GM12801 (cell line): Measurements from ENCODE around the gene CDC42BPB.

Experiments
- TF ChIP-seq, protein P1 (sequence below): IDR thresholded peaks from one replicate; pipeline ENCODE4 v1.5.1; 2011; ENCODE audit warnings: control low read depth; ENCODE audit not compliant: insufficient read length; ENCODE audit errors: extremely low read depth

Gene CDC42BPB

GRCh38 chr14:103090481-103091020 lies 33.2 kb upstream of the CDC42BPB start:
- TF ChIP-seq, protein P1, sequence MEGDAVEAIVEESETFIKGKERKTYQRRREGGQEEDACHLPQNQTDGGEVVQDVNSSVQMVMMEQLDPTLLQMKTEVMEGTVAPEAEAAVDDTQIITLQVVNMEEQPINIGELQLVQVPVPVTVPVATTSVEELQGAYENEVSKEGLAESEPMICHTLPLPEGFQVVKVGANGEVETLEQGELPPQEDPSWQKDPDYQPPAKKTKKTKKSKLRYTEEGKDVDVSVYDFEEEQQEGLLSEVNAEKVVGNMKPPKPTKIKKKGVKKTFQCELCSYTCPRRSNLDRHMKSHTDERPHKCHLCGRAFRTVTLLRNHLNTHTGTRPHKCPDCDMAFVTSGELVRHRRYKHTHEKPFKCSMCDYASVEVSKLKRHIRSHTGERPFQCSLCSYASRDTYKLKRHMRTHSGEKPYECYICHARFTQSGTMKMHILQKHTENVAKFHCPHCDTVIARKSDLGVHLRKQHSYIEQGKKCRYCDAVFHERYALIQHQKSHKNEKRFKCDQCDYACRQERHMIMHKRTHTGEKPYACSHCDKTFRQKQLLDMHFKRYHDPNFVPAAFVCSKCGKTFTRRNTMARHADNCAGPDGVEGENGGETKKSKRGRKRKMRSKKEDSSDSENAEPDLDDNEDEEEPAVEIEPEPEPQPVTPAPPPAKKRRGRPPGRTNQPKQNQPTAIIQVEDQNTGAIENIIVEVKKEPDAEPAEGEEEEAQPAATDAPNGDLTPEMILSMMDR, result no peak

GRCh38 chr14:103089386-103090335 lies 32.3 kb upstream of the CDC42BPB start:
- TF ChIP-seq, protein P1, result no peak

DNA sequence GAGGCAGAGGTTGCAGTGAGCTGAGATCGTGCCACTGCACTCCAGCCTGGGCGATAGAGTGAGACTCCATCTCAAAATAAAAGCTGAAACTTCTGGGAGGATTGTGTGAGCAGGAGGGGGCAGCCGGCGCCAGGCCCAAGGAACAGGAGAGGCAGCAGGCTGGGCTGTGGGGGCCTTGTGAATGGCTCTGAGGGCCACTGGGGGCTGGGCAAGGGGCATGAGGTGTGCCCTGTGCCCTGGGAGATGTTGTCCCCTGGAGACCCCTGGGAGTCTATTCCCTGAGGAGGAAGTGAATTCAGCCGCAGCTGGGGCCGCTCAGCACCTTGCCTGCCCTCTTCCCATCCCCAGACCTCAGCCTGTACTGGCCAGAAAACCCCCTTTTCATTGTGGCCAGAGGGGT lies 31.6 kb upstream of the CDC42BPB start:
- TF ChIP-seq, protein P1, result no peak

DNA sequence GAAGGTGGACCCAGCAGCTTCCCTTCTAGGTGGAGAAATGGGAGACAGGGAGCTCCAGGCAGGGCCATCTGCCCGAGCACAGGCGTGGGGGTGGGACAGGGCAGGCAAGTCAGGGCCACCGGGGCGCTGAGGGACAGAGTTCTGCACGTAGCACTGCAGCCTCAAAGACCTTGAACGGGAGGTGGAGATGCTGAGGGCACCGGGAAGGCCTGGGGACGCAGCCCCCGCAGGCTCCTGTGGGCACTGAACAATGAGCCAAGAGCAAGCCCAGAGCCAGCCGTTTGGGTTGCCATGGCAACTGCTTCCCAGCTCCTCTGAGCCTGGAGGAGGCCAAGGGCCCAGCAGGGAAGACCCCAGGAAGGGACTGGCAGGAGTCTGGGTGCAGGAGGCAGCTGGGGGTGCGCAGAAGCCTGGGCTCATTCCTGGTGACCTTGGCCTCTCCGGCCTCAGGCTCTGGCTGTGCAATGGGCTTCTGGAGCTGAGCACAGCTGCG lies 30.0 kb upstream of the CDC42BPB start:
- TF ChIP-seq, protein P1, result no peak

GRCh38 chr14:103086771-103087342 lies 29.5 kb upstream of the CDC42BPB start:
- TF ChIP-seq, protein P1, result no peak

- TF ChIP-seq, protein P1, result no peak
Measured at GRCh38 chr14:103085106-103086091, 28.1 kb upstream of the CDC42BPB start.
